ENCODE results near the gene SEC63.

Gene SEC63

GRCh38 chr6:107972413-107973096 lies 14.5 kb upstream of the SEC63 start:
- TF ChIP-seq CTCF (IDR thresholded peaks at IDR 0.05; ENCODE audit: low read depth, low read length) = no peak
- no peak for TF ChIP-seq EZH2phosphoT487 (IDR thresholded peaks at IDR 0.05; ENCODE audit: low read depth)
- Histone ChIP-seq H3K4me1 (ENCODE audit: low read length) (no peaks in the 10 kb centered on the region), H3K4me3 (ENCODE audit: low read length) (no peak overlapping the region), H2AFZ (ENCODE audit: low read depth, low read length) (no peak overlapping the region), H3K27me3 (ENCODE audit: low read depth, low read length) (no peaks in the 10 kb centered on the region), H3K9me3 (ENCODE audit: insufficient read depth, low read length) (no peaks in the 10 kb centered on the region), H3K27ac (ENCODE audit: low read length) (no peak overlapping the region), H3K9ac (ENCODE audit: low read length) (no peak overlapping the region), H3K4me2 (ENCODE audit: low read length) (no peak overlapping the region), H4K20me1 (ENCODE audit: insufficient read depth, low read length) (no peaks in the 10 kb centered on the region), H3K79me2 (ENCODE audit: low read length) (no peaks in the 10 kb centered on the region), H3K36me3 (replicated peaks; ENCODE audit: low read depth, low read length) (no peaks in the 10 kb centered on the region)

GRCh38 chr6:107971181-107971580 lies 13.2 kb upstream of the SEC63 start:
- Histone ChIP-seq H3K4me3 (ENCODE audit: low read length) (no peak overlapping the region), H3K4me1 (ENCODE audit: low read length) (no peaks in the 10 kb centered on the region), H3K9me3 (ENCODE audit: insufficient read depth, low read length) (no peaks in the 10 kb centered on the region), H2AFZ (ENCODE audit: low read depth, low read length) (no peak overlapping the region), H3K9ac (ENCODE audit: low read length) (no peak overlapping the region), H4K20me1 (ENCODE audit: insufficient read depth, low read length) (no peaks in the 10 kb centered on the region), H3K27ac (ENCODE audit: low read length) (no peak overlapping the region), H3K27me3 (ENCODE audit: low read depth, low read length) (no peaks in the 10 kb centered on the region), H3K79me2 (ENCODE audit: low read length) (no peaks in the 10 kb centered on the region), H3K36me3 (replicated peaks; ENCODE audit: low read depth, low read length) (no peaks in the 10 kb centered on the region), H3K4me2 (ENCODE audit: low read length) (no peak overlapping the region)
- no peak for TF ChIP-seq CTCF (IDR thresholded peaks at IDR 0.05; ENCODE audit: low read depth, low read length)
- TF ChIP-seq EZH2phosphoT487 (IDR thresholded peaks at IDR 0.05; ENCODE audit: low read depth) = no peak

GRCh38 chr6:107970255-107970654 lies 12.2 kb upstream of the SEC63 start:
- Histone ChIP-seq H3K4me1 (ENCODE audit: low read length) (no peaks in the 10 kb centered on the region), H3K36me3 (replicated peaks; ENCODE audit: low read depth, low read length) (no peaks in the 10 kb centered on the region), H3K27me3 (ENCODE audit: low read depth, low read length) (no peaks in the 10 kb centered on the region), H3K9me3 (ENCODE audit: insufficient read depth, low read length) (no peaks in the 10 kb centered on the region), H3K4me2 (ENCODE audit: low read length) (no peak overlapping the region), H3K9ac (ENCODE audit: low read length) (no peak overlapping the region), H4K20me1 (ENCODE audit: insufficient read depth, low read length) (no peaks in the 10 kb centered on the region), H2AFZ (ENCODE audit: low read depth, low read length) (no peak overlapping the region), H3K79me2 (ENCODE audit: low read length) (no peaks in the 10 kb centered on the region), H3K27ac (ENCODE audit: low read length) (no peak overlapping the region), H3K4me3 (ENCODE audit: low read length) (no peak overlapping the region)
- TF ChIP-seq CTCF (IDR thresholded peaks at IDR 0.05; ENCODE audit: low read depth, low read length) = no peak
- TF ChIP-seq EZH2phosphoT487 (IDR thresholded peaks at IDR 0.05; ENCODE audit: low read depth) = no peak

GRCh38 chr6:107968081-107968480 lies 10.1 kb upstream of the SEC63 start:
- peaks cover 16% of the 10 kb centered on the region for H3K4me1 ChIP-seq (ENCODE audit: low read length)
- TF ChIP-seq CTCF (IDR thresholded peaks at IDR 0.05; ENCODE audit: low read depth, low read length) (no peak), EZH2phosphoT487 (IDR thresholded peaks at IDR 0.05; ENCODE audit: low read depth) (no peak)
- no peak overlapping the region for H3K4me2 ChIP-seq (ENCODE audit: low read length)
- no peak overlapping the region for H3K9ac ChIP-seq (ENCODE audit: low read length)
- H3K9me3 ChIP-seq (ENCODE audit: insufficient read depth, low read length) = no peaks in the 10 kb centered on the region
- peak overlapping the region; percentile 31; the same call in 1 of the 2 replicates for H2AFZ ChIP-seq (ENCODE audit: low read depth, low read length)
- no peaks in the 10 kb centered on the region for H3K27me3 ChIP-seq (ENCODE audit: low read depth, low read length)
- no peaks in the 10 kb centered on the region for H3K36me3 ChIP-seq (replicated peaks; ENCODE audit: low read depth, low read length)
- no peaks in the 10 kb centered on the region for H4K20me1 ChIP-seq (ENCODE audit: insufficient read depth, low read length)
- H3K4me3 ChIP-seq (ENCODE audit: low read length) = no peak overlapping the region
- no peaks in the 10 kb centered on the region for H3K79me2 ChIP-seq (ENCODE audit: low read length)
- no peak overlapping the region for H3K27ac ChIP-seq (ENCODE audit: low read length)

All from OCI-LY3 (cell line).